ENCODE measurements around the gene NSD1.

The NSD1 gene

GRCh38 chr5:177130211-177131018, 3.2 kb upstream of the NSD1 start:
- no peak for TF ChIP-seq CTCF (IDR thresholded peaks at IDR 0.05)
- Mint-ChIP-seq H3K4me3 (peak overlapping the region; percentile 45), H3K4me1 (peaks cover 41% of the 10 kb centered on the region), H3K27ac (no peak overlapping the region), H3K9me3 (no peaks in the 10 kb centered on the region), H3K27me3 (ENCODE audit: low read depth, poor library complexity) (peaks cover 33% of the 10 kb centered on the region), H3K36me3 (ENCODE audit: low read depth) (peaks cover 4% of the 10 kb centered on the region)
- DNase-seq = no peak

- Mint-ChIP-seq H3K9me3 (no peaks in the 10 kb centered on the region), H3K27ac (no peak overlapping the region), H3K4me1 (peaks cover 47% of the 10 kb centered on the region), H3K4me3 (peak overlapping the region; percentile 45), H3K36me3 (ENCODE audit: low read depth) (peaks cover 8% of the 10 kb centered on the region), H3K27me3 (ENCODE audit: low read depth, poor library complexity) (peaks cover 33% of the 10 kb centered on the region)
- DNase-seq = no peak
- TF ChIP-seq CTCF (IDR thresholded peaks at IDR 0.05) = no peak
These were observed 2.6 kb upstream of the NSD1 start for GRCh38 chr5:177131019-177131320.

GRCh38 chr5:177131352-177132135, 2.0 kb upstream of the NSD1 start:
- H3K36me3 Mint-ChIP-seq (ENCODE audit: low read depth) = peaks cover 14% of the 10 kb centered on the region
- no peak for DNase-seq
- H3K9me3 Mint-ChIP-seq = no peaks in the 10 kb centered on the region
- H3K27ac Mint-ChIP-seq = no peak overlapping the region
- peaks cover 33% of the 10 kb centered on the region for H3K27me3 Mint-ChIP-seq (ENCODE audit: low read depth, poor library complexity)
- H3K4me1 Mint-ChIP-seq = peaks cover 53% of the 10 kb centered on the region
- H3K4me3 Mint-ChIP-seq = peak overlapping the region; percentile 74
- no peak for TF ChIP-seq CTCF (IDR thresholded peaks at IDR 0.05)

GRCh38 chr5:177132136-177133095, 1.2 kb upstream of the NSD1 start:
- TF ChIP-seq CTCF (IDR thresholded peaks at IDR 0.05) = no peak
- Mint-ChIP-seq H3K4me3 (peak overlapping the region; percentile 65), H3K27me3 (ENCODE audit: low read depth, poor library complexity) (peaks cover 27% of the 10 kb centered on the region), H3K36me3 (ENCODE audit: low read depth) (peaks cover 22% of the 10 kb centered on the region), H3K9me3 (no peaks in the 10 kb centered on the region), H3K4me1 (peaks cover 61% of the 10 kb centered on the region), H3K27ac (no peak overlapping the region)
- DNase-seq = peak; percentile 78

GRCh38 chr5:177133853-177134696, 502 bp downstream of the NSD1 start:
- Mint-ChIP-seq H3K27me3 (ENCODE audit: low read depth, poor library complexity) (peaks cover 14% of the 10 kb centered on the region), H3K4me3 (peak overlapping the region; percentile 87), H3K27ac (peak overlapping the region; percentile 95), H3K4me1 (peaks cover 52% of the 10 kb centered on the region), H3K36me3 (ENCODE audit: low read depth) (peaks cover 35% of the 10 kb centered on the region), H3K9me3 (no peaks in the 10 kb centered on the region)
- no peak for TF ChIP-seq CTCF (IDR thresholded peaks at IDR 0.05)
- DNase-seq = peak; percentile 78

Measured in nephron progenitor cell (in vitro differentiated cells).